Mononuclear cell (primary cell): ENCODE measurements around the gene SMYD3. TPM values are rescaled to one million over a fixed set of nuclear protein-coding genes. Genes with fewer than 3 reads are reported as not detected.
"Not testable (repeated sequence)": the region's sequence is repeated elsewhere in the genome, so short reads cannot be mapped to it uniquely, and the experiment has no call there.

Experiments
- H3K27me3 ChIP-seq: 2 replicates; pipeline ENCODE4 v1.6.0; 2011; ENCODE audit warnings: low read length, control low read depth; ENCODE audit not compliant: insufficient read depth
- H3K4me1 ChIP-seq: 2 replicates; pipeline ENCODE4 v1.5.1; 2011; ENCODE audit warnings: mild to moderate bottlenecking, low read length, control low read depth; ENCODE audit not compliant: insufficient read depth
- H3K4me3 ChIP-seq: 2 replicates; pipeline ENCODE4 v1.5.1; 2011; ENCODE audit warnings: mild to moderate bottlenecking, low read length, moderate library complexity
- H3K9me3 ChIP-seq: 2 replicates; pipeline ENCODE4 v1.5.1; 2011; ENCODE audit warnings: low read depth, mild to moderate bottlenecking, control low read depth, low read length
- total RNA-seq: library from RNA; depleted of rRNA; stranded (reverse); fragments of >200 nt; gene quantifications from one replicate; pipeline ENCODE4 v1.2.3, GENCODE V29; 2012

The SMYD3 gene
- total RNA-seq, 1 donor, result 18.2 TPM

- Histone ChIP-seq H3K9me3 (no peaks in the 10 kb centered on the region), H3K4me3 (no peak overlapping the region), H3K27me3 (no peaks in the 10 kb centered on the region), H3K4me1 (no peaks in the 10 kb centered on the region)
Measured at GRCh38 chr1:246343937-246344336, 163.1 kb downstream of the SMYD3 start.

- H3K4me3 ChIP-seq, result no peak overlapping the region
- H3K4me1 ChIP-seq, result no peaks in the 10 kb centered on the region
- H3K9me3 ChIP-seq, result no peaks in the 10 kb centered on the region
- H3K27me3 ChIP-seq, result no peaks in the 10 kb centered on the region
Measured at GRCh38 chr1:246343251-246343650, 163.8 kb downstream of the SMYD3 start.

DNA sequence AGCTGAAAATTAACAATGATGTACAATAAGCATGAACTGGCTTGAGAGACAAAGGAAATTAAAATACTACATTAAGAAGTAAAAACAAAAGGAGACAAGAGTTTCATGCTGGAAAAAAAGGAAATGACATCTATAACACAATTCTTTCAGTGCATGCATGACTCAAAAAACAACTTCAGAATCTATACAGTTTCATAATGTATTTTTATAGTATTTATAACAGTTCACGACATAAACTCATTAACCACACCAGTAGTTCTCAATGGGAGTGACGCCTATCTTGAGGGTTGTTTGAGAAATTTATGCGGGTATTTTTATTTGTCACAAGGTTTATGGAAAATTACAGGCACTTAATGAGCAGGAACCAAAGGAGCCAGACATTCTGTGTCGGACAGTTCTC lies 168.5 kb downstream of the SMYD3 start:
- Histone ChIP-seq H3K4me3 (no peak overlapping the region), H3K9me3 (no peaks in the 10 kb centered on the region), H3K27me3 (no peaks in the 10 kb centered on the region), H3K4me1 (no peaks in the 10 kb centered on the region)

GRCh38 chr1:246338098-246338497 lies 169.0 kb downstream of the SMYD3 start:
- no peaks in the 10 kb centered on the region for H3K27me3 ChIP-seq

GRCh38 chr1:246335151-246335550 lies 171.9 kb downstream of the SMYD3 start:
- H3K27me3 ChIP-seq, result no peaks in the 10 kb centered on the region
- H3K4me1 ChIP-seq, result no peaks in the 10 kb centered on the region
- no peak overlapping the region for H3K4me3 ChIP-seq
- no peaks in the 10 kb centered on the region for H3K9me3 ChIP-seq

More at GRCh38 chr1:246338098-246338497, 169.0 kb downstream of the SMYD3 start:
- no peaks in the 10 kb centered on the region for H3K9me3 ChIP-seq
- no peak overlapping the region for H3K4me3 ChIP-seq
- H3K4me1 ChIP-seq, result no peaks in the 10 kb centered on the region

DNA sequence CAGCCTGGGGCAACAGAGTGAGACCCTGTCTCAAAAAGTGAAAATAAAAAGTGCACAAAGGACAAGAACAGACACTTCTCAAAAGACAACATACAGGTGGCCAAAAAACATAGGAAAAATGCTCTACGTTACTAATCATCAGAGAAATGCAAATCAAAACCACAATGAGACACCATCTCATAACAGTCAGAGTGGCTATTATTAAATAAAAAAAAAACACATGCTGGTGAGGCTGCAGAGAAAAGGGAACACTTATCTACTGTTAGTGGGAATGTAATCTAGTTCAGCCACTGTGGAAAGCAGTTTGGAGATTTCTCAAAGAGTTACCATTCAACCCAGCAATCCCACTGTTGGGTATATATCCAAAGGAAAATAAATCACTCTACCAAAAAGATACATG lies 173.2 kb downstream of the SMYD3 start:
- no peaks in the 10 kb centered on the region for H3K4me1 ChIP-seq

DNA sequence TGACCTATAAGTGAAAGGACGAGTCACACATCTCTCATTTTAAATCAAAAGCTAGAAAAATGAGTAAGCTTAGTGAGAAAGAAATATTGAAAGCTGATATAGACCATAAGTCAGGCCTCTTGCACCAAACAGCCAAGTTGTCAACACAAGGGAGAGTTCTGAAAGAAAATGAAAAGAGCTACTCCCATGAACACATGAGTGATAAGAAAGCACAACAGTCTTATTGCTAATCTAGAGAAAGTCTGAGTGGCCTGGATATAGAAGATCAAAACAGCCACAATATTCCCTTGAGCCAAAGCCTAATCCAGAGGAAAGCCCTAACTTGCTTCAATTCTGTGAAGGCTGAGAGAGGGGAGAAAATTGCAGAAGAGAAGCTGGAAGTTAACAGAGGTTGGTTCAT lies 175.0 kb downstream of the SMYD3 start:
- Histone ChIP-seq H3K9me3 (no peaks in the 10 kb centered on the region), H3K27me3 (no peaks in the 10 kb centered on the region), H3K4me1 (no peaks in the 10 kb centered on the region), H3K4me3 (no peak overlapping the region)

More for the DNA sequence above, 173.2 kb downstream of the SMYD3 start:
- Histone ChIP-seq H3K27me3 (no peaks in the 10 kb centered on the region), H3K9me3 (no peaks in the 10 kb centered on the region), H3K4me3 (no peak overlapping the region)

- Histone ChIP-seq H3K4me3 (no peak overlapping the region), H3K4me1 (no peaks in the 10 kb centered on the region), H3K9me3 (no peaks in the 10 kb centered on the region), H3K27me3 (no peaks in the 10 kb centered on the region)
Measured at GRCh38 chr1:246329900-246330299, 177.2 kb downstream of the SMYD3 start.

GRCh38 chr1:246329292-246329691 lies 177.8 kb downstream of the SMYD3 start:
- not testable (repeated sequence) for H3K4me3 ChIP-seq, H3K4me1 ChIP-seq, H3K27me3 ChIP-seq, H3K9me3 ChIP-seq

- Histone ChIP-seq H3K27me3 (no peaks in the 10 kb centered on the region), H3K4me3 (no peak overlapping the region), H3K9me3 (no peaks in the 10 kb centered on the region), H3K4me1 (peaks cover 4% of the 10 kb centered on the region)
Measured at GRCh38 chr1:246324711-246325110, 182.4 kb downstream of the SMYD3 start.

- H3K9me3 ChIP-seq, H3K4me3 ChIP-seq, H3K4me1 ChIP-seq, H3K27me3 ChIP-seq: not testable (repeated sequence)
Measured at GRCh38 chr1:246324033-246324432, 183.0 kb downstream of the SMYD3 start.

DNA sequence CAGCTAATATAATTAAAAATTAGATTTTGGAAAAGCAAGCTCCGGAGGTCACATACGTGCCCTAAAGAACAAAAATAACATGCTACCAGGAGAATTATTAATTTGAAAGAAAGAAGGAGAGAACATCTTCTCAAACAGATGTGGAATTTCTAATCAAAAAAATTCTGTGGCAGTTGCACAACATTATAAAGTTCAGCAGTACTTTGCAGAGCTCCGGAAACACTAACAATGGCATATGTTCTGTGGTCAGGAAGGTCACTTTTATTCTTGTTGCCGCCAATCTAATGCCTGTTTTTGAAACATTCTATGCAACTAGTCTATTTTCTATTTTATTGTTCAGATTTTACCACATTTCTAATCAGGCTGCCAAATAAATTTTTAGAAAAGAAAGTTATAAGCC lies 186.8 kb downstream of the SMYD3 start:
- H3K9me3 ChIP-seq, result no peaks in the 10 kb centered on the region
- H3K4me3 ChIP-seq, result no peak overlapping the region
- no peaks in the 10 kb centered on the region for H3K27me3 ChIP-seq
- peaks cover 4% of the 10 kb centered on the region for H3K4me1 ChIP-seq

DNA sequence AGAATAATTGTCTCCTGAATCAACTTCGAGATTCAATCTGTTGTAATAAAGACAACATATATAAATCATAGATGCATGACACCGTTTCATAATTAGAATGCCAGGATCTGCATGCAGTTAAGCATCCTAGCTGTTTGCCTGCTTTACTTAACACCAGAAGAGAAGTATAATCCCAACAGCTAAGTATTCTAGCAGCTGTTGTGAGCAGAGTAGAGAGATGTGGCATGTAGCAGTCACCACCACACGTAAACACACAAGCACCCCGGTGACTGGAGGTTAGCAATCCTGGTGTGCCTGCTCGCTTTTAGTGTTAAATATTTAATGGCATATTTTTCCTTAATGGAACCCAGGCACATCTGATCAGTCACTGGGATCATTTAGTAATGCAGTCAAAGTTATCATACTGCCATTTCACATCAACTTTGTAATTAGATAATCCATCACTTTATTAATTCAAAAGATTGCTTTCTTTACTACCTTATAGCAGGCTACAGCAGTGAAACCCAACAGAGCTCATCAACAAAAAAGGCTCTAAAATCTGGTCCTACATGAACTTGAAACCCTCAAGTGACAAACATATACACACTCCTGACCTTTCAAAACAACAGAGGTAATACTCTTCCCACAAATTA lies 187.9 kb downstream of the SMYD3 start:
- no peak overlapping the region for H3K4me3 ChIP-seq
- no peaks in the 10 kb centered on the region for H3K9me3 ChIP-seq
- H3K4me1 ChIP-seq, result peaks cover 4% of the 10 kb centered on the region
- no peaks in the 10 kb centered on the region for H3K27me3 ChIP-seq

DNA sequence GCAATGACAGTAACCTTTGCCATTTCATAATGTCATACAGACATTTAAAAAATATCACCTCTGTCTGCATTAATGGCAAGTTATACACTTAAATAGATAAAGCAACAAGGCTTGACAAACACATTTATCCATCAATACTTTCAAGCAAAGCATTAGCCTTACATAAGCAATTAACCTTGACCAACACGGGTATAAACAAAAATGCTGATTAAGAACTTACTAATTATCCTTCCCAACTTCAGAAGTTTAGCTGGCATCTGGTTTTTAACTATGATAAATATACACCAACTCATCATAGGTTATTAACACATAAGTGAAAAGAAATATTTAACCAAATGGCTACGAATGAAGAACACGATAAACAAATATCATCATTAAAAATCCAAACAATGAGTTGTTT lies 188.5 kb downstream of the SMYD3 start:
- Histone ChIP-seq H3K4me3 (no peak overlapping the region), H3K27me3 (no peaks in the 10 kb centered on the region), H3K9me3 (no peaks in the 10 kb centered on the region), H3K4me1 (peaks cover 4% of the 10 kb centered on the region)

DNA sequence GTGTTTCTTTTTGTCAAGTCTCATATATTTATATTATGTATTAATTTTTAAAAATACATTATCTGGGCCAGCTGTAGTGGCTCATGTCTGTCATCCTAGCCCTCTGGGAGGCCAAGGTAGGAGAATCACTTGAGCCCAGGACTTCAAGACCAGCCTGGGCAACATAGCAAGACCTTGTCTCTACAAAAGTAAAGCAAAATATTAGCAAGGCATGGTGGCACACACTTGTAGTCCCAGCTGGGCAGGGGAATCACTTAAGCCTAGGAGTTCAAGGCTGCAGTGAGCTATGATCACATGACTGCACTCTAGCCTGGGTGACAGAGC lies 189.1 kb downstream of the SMYD3 start:
- no peak overlapping the region for H3K4me3 ChIP-seq
- no peaks in the 10 kb centered on the region for H3K27me3 ChIP-seq
- H3K4me1 ChIP-seq, result peaks cover 4% of the 10 kb centered on the region
- H3K9me3 ChIP-seq, result no peaks in the 10 kb centered on the region

DNA sequence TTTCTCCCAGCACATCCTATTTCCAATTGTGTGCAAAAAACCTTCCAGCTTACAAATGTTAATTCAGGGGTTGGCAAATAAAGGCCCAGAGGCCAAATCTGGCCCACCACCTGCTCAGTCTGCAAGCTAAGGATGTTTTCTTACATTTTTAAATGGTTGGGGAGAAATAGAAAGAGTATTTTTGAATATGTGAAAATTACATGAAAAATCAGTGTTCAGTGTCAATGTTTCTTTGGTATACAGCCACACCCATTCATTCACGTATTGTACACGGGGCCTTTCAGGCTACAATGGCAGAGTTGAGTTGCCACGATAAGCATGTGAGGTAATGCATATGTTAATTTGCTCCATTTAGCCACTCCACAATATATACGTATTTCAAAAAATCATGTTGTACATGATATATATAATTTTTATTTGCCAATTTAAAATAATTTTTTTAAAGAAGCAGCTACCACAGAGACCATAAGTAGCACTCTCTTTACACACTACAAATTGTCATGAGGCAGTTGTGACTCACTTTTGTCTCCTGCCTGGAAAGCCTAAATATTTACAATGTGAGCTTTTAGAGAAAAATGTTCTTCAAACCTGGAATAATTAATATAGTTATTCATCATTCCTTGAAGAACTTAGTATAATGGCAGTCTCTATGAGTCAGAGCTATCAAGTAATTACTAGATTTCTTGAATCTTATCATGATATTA lies 189.6 kb downstream of the SMYD3 start:
- no peak overlapping the region for H3K4me3 ChIP-seq
- peaks cover 4% of the 10 kb centered on the region for H3K4me1 ChIP-seq
- no peaks in the 10 kb centered on the region for H3K9me3 ChIP-seq
- no peaks in the 10 kb centered on the region for H3K27me3 ChIP-seq
